ENCODE results near the gene ZBTB40. TPM values are rescaled to one million over a fixed set of nuclear protein-coding genes. Genes with fewer than 3 reads are reported as not detected.

Gene ZBTB40
- total RNA-seq, 1 donor from 2014 or later = 17.4 TPM

- no peak for DNase-seq (ENCODE audit: low spot score)
Observed at GRCh38 chr1:22470227-22470626, 18.6 kb downstream of the ZBTB40 start.

- no peak for DNase-seq (ENCODE audit: low spot score)
Observed at GRCh38 chr1:22471078-22471477, 19.4 kb downstream of the ZBTB40 start.

GRCh38 chr1:22471610-22472009 lies 20.0 kb downstream of the ZBTB40 start:
- DNase-seq (ENCODE audit: low spot score) = no peak

- DNase-seq (ENCODE audit: low spot score) = no peak
Observed at GRCh38 chr1:22472596-22472995, 20.9 kb downstream of the ZBTB40 start.

- DNase-seq (ENCODE audit: low spot score) = no peak
Observed at GRCh38 chr1:22473952-22474351, 22.3 kb downstream of the ZBTB40 start.

- no peak for DNase-seq (ENCODE audit: low spot score)
Observed at GRCh38 chr1:22476566-22476965, 24.9 kb downstream of the ZBTB40 start.

GRCh38 chr1:22483121-22483520 lies 31.5 kb downstream of the ZBTB40 start:
- DNase-seq (ENCODE audit: low spot score) = no peak

GRCh38 chr1:22484706-22485345 lies 33.2 kb downstream of the ZBTB40 start:
- DNase-seq (ENCODE audit: low spot score) = no peak

GRCh38 chr1:22485431-22485830 lies 33.8 kb downstream of the ZBTB40 start:
- DNase-seq (ENCODE audit: low spot score) = no peak

- no peak for DNase-seq (ENCODE audit: low spot score)
Observed at GRCh38 chr1:22487781-22488180, 36.1 kb downstream of the ZBTB40 start.

- DNase-seq (ENCODE audit: low spot score) = no peak
Observed at GRCh38 chr1:22488319-22488718, 36.7 kb downstream of the ZBTB40 start.

GRCh38 chr1:22489278-22489677 lies 37.6 kb downstream of the ZBTB40 start:
- no peak for DNase-seq (ENCODE audit: low spot score)

GRCh38 chr1:22489823-22490222 lies 38.2 kb downstream of the ZBTB40 start:
- DNase-seq (ENCODE audit: low spot score) = no peak

GRCh38 chr1:22490309-22490708 lies 38.7 kb downstream of the ZBTB40 start:
- DNase-seq (ENCODE audit: low spot score) = no peak

- DNase-seq (ENCODE audit: low spot score) = no peak
Observed at GRCh38 chr1:22491995-22492715, 40.5 kb downstream of the ZBTB40 start.

- DNase-seq (ENCODE audit: low spot score) = no peak
Observed at GRCh38 chr1:22494144-22494543, 42.5 kb downstream of the ZBTB40 start.

- DNase-seq (ENCODE audit: low spot score) = no peak
Observed at GRCh38 chr1:22494943-22495579, 43.4 kb downstream of the ZBTB40 start.

GRCh38 chr1:22496536-22497160 lies 45.0 kb downstream of the ZBTB40 start:
- no peak for DNase-seq (ENCODE audit: low spot score)

GRCh38 chr1:22498463-22498862 lies 46.8 kb downstream of the ZBTB40 start:
- DNase-seq (ENCODE audit: low spot score) = no peak

- DNase-seq (ENCODE audit: low spot score) = no peak
Observed at GRCh38 chr1:22500058-22500457, 48.4 kb downstream of the ZBTB40 start.

- no peak for DNase-seq (ENCODE audit: low spot score)
Observed at GRCh38 chr1:22500471-22500870, 48.8 kb downstream of the ZBTB40 start.

GRCh38 chr1:22502202-22502601 lies 50.6 kb downstream of the ZBTB40 start:
- no peak for DNase-seq (ENCODE audit: low spot score)

Measured in mesenteric fat pad (tissue), 1 donor.